ENCODE results near the gene SCRN2.

SCRN2 gene

DNA sequence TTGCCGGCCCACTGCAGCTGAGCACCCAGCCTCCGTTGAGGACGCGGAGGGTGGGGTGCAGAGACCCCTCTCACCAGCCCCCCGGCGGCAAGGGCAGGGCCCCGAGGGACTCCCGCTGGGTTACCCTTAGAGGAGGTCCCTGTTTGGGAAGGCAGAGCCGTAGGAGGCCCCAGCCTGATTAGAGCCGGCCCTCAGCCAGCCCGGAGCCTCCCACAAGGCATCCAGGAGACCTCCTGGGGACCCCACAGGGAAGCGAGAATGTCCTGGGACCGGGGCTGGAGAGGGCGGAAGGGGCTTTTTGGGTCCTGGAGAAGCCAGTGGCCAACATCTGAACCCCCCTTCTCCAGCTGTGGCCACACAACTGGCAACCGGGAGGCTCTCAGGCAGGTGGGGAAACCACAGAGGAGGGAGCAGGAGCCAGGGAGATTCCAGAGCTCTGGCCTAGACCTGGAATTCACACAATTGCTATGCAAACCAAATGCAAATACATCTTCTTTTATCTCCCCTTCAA lies 31.6 kb upstream of the SCRN2 start:
- no peak for DNase-seq
- in situ Hi-C loops (cut with HindIII; ENCODE audit: low pct_ligation_motif_present, low pct_unique_long_range_greater_than_20kb, low sequenced_read_pairs): no loop called here

DNA sequence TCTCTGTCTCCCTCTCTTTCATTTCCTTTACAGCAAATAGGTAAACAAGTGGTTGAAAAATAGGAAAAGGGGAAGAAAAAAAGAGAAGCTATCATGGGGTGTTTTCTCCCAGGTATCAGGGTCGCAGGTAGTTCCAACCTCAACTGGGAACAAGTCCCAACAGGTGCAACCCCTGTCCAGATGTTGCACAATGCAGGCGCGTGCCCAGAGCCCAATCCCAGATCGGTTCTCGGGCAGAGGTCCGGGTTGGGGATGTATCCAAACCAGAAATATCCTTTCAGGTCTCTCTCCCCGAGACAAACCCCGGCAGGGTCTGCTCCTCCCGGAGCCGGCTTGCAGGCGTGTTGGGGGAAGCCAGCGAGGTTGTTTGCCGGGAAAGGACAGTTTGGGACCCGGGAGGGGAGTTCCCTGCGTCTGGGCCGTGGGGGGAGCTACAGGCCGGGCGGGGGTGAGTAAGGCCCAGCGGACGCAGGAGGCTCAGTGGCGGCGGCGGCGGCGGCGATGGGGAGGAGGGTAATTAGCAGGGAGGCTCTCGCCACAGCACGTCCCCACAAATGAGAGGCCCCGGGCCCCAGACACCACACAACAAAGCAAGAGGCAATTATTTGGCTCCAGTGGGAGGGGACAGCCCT lies 31.1 kb upstream of the SCRN2 start:
- in situ Hi-C loops (cut with HindIII; ENCODE audit: low pct_ligation_motif_present, low pct_unique_long_range_greater_than_20kb, low sequenced_read_pairs): no loop called here
- no peak for DNase-seq

DNA sequence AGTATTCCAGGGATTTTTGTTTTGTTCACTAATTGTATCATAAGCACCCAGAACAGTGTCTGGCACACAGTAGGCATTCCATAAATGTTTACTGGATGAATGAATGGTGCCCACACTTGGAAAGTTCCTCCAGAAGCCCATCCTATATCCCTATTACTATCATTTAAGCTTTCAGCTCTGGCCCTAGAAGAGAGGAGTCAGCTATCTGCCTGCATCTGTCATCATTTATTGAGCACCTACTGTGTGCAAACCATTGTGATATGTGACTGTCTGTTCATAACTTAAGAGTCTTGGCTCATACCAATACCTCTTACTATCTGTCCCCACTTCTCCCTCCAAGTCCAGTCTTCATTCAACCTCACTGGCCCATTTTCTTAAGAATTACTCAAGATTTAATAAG lies 30.0 kb upstream of the SCRN2 start:
- no peak for DNase-seq
- in situ Hi-C loops (cut with HindIII; ENCODE audit: low pct_ligation_motif_present, low pct_unique_long_range_greater_than_20kb, low sequenced_read_pairs): no loop called here

DNA sequence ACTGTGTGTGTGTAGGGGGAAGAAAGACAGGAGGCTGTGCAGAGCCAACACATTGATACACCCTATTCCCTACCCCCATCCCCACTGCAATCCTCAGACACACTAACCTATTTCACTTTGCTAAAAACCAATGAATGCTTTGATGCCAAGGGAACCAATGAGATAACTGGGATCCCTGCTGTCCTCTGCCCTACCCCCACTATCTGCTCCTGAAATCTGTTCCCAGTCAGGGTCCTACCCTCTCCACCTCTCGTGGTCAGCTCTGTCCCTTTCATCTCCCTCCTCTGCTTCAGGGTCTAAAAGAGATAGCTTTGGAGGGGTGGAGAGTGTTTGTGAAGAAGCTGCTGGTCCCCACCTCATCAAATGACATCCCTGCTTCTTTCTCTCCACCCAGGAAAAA lies 29.0 kb upstream of the SCRN2 start:
- no peak for DNase-seq
- in situ Hi-C loops (cut with HindIII; ENCODE audit: low pct_ligation_motif_present, low pct_unique_long_range_greater_than_20kb, low sequenced_read_pairs): no loop called here

DNA sequence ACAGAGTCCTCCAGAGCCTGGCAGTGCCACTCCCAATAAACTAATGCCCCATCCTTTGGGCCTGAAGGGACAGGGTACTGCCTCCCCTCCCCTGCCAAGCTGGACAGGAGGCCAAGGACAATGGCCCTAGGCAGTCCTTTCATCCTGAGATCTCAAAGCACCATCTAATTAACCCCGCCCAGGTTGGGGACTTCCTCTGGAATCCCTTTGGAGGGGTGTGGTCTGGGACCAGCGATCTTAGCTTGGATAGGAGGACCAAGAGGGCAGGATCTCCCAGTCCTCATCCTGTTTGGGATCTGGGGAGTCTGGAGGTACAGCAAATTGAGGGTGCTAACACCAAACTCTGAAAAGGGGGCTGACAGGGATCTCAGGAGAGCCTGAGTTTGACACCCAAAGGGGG lies 28.0 kb upstream of the SCRN2 start:
- DNase-seq: no peak
- in situ Hi-C loops (cut with HindIII; ENCODE audit: low pct_ligation_motif_present, low pct_unique_long_range_greater_than_20kb, low sequenced_read_pairs): no loop called here

DNA sequence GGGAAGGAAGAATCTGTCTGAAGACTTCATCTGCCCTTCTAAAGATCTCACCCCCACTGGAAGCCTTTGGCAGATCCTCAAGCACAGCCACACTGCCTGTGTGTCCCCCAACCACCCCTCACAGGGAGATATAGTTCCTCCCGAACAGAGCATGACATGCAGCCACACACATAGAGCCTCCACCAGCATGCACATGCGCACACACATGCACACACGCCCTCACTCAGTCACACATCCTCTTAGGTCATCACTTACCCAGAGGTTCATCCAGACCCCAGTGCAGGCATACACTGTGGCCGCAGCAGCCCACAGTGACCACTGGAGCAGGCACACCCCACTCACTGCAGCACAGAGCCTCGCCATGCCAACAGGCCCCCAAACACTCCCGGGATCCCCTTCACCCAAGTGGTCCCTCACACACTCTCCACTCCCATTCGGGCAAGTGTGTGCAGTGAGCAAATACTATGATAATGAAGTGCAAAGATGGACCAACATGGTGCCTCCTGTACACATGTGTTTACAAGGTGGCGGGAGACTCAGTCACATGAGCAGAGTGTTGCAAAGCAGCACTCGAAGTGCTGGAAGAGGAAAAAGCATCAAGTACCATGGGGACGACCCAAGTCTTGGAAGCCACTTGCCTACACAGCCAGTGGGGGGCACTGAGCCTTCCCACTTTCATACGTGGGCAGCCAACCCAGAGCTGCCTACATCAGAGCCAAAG lies 26.9 kb upstream of the SCRN2 start:
- in situ Hi-C loops (cut with HindIII; ENCODE audit: low pct_ligation_motif_present, low pct_unique_long_range_greater_than_20kb, low sequenced_read_pairs): no loop called here
- DNase-seq: no peak

DNA sequence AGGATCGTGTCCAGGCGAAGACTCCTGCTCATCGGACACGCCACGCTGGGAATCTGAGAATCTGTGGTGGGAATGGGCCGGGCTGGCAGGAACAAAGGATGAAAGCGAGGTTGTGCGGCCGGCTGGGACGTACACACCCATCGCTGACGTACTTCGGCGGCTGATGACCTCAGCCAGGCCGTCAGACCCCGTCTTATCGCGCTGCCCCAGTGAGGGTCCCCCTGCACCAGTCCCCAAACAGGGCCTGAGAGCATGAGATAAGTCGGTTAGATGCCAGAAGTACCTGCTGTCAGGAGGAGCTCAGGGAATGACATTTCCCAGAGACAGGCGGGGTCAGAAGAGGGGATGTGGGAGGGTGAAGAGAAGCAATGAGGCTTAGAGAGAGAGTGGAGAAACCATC lies 25.9 kb upstream of the SCRN2 start:
- DNase-seq: no peak
- in situ Hi-C loops (cut with HindIII; ENCODE audit: low pct_ligation_motif_present, low pct_unique_long_range_greater_than_20kb, low sequenced_read_pairs): no loop called here

DNA sequence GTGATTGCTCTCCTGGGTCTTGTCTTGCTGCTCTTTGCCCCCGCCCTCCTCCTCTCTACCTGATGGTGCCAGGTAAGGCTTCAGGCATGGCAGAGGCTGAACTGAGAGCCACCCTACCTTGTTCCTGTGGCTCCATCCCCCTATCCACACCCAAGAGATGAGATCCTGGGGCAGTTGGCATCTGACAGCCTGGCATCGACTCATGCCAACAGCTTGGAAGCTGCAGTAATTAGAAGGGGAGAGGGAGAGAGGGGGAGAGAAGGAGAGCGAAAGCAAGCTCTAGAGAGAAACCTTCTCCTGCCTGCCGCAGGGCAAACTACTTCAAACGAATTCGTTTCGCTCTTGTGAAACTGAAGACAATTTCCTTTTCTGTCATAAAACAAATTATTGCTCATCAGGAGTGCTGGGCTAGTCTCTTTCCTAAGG lies 23.7 kb upstream of the SCRN2 start:
- no peak for DNase-seq
- in situ Hi-C loops (cut with HindIII; ENCODE audit: low pct_ligation_motif_present, low pct_unique_long_range_greater_than_20kb, low sequenced_read_pairs): no loop called here

DNA sequence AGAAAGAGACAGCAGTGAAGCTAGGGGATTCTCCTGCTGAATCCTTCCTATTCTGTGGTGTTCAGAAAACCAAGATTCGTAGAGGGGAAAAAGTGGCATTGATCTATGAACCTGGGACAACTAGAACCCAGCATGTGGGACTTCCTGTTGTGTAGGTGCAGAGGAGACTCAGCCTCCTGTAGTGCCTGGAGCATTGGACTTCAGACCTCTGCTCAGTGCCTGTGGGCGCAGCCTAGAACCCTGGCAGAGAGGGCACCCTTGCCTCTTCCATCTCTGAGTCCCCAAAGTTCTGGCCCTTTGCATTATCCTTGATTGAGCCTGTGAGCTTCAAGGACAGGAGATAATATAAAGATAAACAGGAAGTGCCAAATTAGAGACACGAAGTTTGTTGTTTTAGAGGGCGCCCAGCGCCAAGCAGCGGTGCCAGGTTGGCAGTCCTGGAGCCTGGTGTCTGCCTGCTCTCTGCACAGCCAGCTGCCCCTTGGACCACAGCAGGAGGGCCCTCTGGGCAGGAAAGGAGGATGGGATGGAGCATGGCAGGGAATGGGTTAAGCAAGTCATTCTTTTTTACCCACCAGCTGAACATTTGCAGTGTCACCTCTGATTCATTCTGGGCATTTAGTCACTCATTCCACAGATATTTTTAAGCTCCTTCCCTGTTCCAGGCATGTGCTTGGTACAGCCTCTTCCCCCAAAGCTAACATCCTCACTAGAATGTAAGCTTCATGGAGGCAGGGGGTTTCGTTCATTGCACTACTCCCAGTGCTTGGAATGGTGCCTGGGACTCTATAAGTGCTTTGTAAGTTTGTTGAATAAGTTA lies 21.8 kb upstream of the SCRN2 start:
- in situ Hi-C loops (cut with HindIII; ENCODE audit: low pct_ligation_motif_present, low pct_unique_long_range_greater_than_20kb, low sequenced_read_pairs): no loop called here
- DNase-seq: peak; percentile 81

DNA sequence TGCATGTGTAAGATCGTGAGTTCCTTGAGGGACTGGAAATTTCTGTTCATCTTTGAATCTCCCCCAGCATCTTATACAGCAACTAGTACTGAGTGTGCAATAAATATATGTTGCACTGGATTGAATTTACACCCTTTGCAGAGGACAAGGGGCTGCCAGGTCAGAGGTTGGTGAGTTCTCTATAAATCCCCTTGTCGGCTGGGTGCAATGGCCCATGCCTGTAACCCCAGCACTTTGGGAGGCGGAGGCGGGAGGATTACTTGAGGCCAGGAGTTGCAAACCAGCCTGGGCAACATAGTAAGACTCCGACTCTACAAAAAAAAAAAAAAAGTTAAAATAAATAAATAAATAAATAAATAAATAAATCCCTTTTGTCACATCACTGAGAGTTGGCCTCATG lies 19.3 kb upstream of the SCRN2 start:
- in situ Hi-C loops (cut with HindIII; ENCODE audit: low pct_ligation_motif_present, low pct_unique_long_range_greater_than_20kb, low sequenced_read_pairs): no loop called here
- DNase-seq: no peak

DNA sequence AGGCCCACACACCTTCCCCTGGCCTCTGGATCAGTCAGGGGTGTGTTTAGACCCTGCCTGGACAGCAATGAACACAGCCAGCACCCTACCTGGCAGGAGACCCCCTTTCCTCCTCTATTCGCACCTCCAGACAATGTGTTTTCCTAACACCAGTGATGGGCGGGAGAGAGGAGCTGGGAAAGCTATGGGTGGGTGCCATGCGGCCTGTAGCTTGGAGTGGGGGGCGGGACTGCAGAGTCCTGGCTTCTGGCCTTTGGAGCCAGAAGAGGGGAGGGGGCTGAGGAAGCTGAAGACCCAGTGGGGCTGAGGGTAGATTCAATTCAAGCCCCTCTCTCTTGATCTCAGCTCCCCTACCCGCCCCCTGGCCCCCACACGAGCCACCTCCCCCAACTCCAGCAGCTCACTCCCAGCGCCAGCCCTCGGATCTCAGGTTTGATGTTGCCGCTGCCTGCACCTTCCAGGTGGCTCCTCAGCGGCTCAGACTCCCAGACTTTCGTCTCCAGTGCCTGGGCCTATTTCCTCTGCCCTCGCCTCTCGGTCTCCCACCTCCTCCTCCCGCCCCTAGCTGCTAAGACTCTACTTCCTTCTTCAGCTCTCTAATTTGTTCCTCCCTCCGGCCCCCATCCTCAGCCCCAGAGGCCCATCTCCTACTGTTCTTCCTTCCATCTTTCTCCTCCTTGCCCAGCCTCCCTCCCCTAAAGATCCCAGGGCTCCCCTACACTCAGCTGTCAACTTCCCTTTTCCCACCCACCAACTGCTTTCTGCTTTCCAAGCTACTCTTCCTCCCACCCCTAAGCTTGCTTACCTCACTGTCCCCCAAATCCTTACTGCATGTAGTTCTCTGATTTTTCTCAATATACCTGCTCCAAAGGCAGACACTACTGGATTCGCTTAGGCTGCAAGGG lies 16.7 kb upstream of the SCRN2 start:
- in situ Hi-C loops (cut with HindIII; ENCODE audit: low pct_ligation_motif_present, low pct_unique_long_range_greater_than_20kb, low sequenced_read_pairs): no loop called here
- DNase-seq: no peak

DNA sequence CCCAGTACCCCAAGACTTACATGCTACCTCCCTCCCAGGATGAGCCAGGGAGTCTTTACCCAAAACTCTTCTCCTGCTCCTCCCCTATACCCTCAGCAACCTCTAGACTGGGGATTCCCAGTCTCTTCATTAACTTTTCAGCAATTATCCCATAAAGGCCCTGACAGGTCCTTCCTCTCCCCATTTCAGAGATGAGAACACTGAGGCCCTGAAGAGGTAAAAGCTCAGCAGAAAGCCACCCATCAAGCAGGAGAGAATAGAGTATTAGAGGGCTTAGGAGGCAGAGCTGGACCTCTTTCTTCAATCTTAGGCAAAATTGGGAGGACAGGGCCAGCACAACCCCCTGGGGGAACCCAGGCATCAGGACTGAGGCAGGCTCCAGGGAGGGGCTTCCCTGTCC lies 15.8 kb upstream of the SCRN2 start:
- no peak for DNase-seq
- in situ Hi-C loops (cut with HindIII; ENCODE audit: low pct_ligation_motif_present, low pct_unique_long_range_greater_than_20kb, low sequenced_read_pairs): no loop called here

DNA sequence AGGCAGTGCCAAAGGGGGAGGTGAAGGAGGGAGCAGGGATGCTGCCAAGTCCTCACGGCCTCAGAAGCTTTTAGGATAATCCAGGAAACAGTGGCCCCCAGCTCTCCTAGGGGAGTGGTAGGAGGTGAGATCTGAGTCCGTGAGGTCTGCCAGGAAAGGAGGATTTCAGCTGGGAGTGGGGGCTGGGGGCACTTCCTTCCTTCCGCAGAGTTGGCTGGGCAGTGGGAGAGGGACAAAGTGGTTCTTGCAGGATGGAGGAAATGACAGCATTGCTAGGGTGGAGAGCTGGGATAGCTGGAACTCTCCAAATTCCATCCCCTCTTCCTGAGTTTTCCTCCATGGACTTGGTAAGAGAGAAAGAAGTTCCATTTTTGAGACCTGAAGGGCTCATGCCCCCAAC lies 14.7 kb upstream of the SCRN2 start:
- in situ Hi-C loops (cut with HindIII; ENCODE audit: low pct_ligation_motif_present, low pct_unique_long_range_greater_than_20kb, low sequenced_read_pairs): no loop called here
- DNase-seq: no peak

DNA sequence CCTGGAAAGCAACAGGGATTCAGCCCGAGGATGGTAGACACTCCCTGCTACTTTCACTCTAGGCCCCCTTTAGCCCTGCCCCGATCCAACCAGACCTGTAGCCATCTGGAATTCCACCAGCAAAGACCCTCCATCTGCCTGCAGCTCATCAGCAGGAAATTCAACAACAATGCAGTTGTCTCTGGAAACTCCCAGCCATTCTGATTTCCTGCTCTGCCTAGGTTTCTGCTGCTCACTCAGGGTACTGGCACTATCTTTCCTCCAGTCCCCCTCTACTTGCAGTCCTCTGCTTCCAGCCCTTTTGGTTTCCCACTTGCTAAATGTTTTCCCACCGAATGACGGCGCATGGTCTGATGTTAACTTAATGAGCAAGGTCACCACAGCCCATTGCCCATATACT lies 12.5 kb upstream of the SCRN2 start:
- DNase-seq: no peak
- in situ Hi-C loops (cut with HindIII; ENCODE audit: low pct_ligation_motif_present, low pct_unique_long_range_greater_than_20kb, low sequenced_read_pairs): no loop called here

DNA sequence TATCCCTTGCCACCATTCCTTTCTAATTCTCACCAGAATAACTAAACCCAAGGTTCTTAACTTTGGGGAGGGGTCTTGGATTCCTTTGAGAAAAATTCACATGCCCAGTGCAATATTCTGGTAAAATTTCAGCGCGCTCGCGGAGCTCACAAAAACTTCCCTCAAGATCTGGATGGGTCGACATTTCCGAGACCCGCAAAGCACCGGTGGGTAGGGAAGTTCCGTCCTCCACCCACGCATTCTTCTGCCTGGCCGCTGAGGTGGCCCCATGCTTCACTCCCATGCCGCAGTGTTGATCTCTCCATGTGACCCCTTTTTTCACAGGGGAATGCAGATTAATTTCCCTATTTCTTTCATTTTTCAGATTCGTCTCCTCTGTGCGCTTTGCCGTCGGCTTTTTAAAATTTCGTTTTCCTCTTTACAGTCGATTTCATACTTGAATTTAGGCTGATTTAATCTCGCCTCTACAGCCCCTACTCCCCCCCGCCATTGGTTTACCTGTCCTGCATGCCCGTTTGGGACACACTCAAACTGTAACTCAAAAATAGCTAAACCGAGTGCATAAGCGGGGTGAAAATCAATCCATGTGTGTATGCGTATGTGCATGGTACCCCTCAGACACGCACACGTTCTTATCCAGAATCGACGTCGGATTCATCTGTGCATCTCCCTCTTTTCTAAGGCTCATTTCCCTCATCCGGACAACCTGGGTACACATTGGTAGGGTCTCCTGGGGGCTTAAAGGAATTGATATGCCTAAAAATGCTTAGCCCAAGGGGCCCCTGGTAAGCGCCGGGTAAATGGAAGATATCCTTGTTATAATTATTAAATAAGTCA lies 11.3 kb upstream of the SCRN2 start:
- in situ Hi-C loops (cut with HindIII; ENCODE audit: low pct_ligation_motif_present, low pct_unique_long_range_greater_than_20kb, low sequenced_read_pairs): no loop called here
- no peak for DNase-seq

DNA sequence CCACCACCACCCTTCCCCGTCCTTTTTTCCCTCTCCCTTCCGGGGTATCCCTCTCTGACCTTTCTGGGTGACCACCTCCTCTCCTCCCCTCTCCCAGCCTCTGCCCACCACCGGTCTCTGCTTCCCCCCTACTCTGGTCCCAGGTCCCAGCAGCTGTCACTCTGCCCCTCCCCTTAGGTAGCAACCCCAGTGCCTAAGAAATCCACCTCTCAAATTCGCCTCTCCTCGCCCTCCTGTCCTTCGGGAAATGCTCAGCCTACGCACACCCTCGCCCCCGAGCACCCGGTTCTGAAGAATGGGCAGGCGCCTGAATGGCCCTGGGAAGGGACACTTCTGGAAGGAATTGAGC lies 10.7 kb upstream of the SCRN2 start:
- no peak for DNase-seq
- in situ Hi-C loops (cut with HindIII; ENCODE audit: low pct_ligation_motif_present, low pct_unique_long_range_greater_than_20kb, low sequenced_read_pairs): no loop called here

DNA sequence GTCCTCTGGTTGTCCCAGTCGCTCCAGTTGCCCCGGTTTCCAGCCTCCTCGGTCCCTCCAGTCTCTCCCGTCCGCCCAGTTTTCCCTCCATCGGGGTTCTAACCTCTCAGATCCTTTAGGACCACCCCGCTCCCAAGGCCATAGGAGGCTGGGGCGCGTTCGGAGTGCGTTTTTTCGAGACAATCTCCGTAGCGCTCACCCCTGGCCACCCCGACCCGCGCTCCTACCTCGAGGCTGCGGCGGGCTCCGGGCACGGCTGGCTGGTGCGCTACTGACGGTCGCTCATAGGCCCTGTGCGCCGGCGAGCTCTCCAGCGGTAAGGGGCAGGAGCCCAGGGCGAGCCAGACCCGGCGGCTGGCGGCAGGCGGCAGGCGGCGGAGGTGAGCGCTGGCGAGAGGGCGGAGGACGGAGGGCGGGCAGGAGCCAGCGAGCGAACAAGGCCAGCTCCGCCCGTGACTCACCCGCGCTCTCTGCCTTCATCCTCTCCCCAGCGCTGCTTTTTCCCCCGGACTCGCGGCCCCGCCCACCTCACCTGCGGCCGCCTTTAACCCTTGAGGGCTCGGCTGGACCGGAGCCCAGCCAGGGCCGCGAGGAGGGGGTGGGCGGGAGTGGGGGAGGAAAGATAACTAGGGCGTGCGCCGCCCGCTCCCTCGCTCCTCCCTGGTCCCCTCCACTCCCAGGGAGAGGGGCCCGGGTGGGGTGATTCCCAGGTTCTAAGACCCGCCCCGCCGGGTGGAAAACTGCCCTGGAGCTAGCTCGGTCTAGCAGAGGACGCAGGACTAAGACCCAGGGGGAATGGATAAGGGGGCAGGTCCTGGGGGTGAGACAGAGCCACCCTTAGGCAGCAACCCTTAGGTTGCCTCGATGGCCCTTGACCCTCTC lies 9.9 kb upstream of the SCRN2 start, which contains the start of gene SP6:
Gene SP6, minus strand, starts transcription at position 472 of the 882 bp plus-strand sequence. CDS start 2,734 bp downstream, outside the sequence.
- peak; percentile 83 for DNase-seq

More for the DNA sequence above, 9.9 kb upstream of the SCRN2 start, which contains the start of gene SP6:
- in situ Hi-C loops (cut with HindIII; ENCODE audit: low pct_ligation_motif_present, low pct_unique_long_range_greater_than_20kb, low sequenced_read_pairs): no loop called here

Data from ACHN (cell line).